Mesenchymal stem cell (in vitro differentiated cells and primary cell): ENCODE measurements around the gene HOXD11.

ENCODE experiments used
- DNase-seq: peaks from one replicate; pipeline ENCODE4 v3.0.0-alpha.2; 2013
- H2AFZ ChIP-seq: one replicate; pipeline ENCODE4 v1.6.1; 2013; ENCODE audit warnings: low read depth, mild to moderate bottlenecking, control low read depth, inconsistent platforms, low read length, moderate library complexity
- H2AK5ac ChIP-seq: 2 replicates; pipeline ENCODE4 v1.6.1; 2013; ENCODE audit warnings: low read length, moderate library complexity, mild to moderate bottlenecking, inconsistent platforms; ENCODE audit not compliant: severe bottlenecking
- H2BK120ac ChIP-seq: one replicate; pipeline ENCODE4 v1.6.1; 2013; ENCODE audit warnings: low read depth, mild to moderate bottlenecking, inconsistent platforms, low read length, moderate library complexity
- H2BK12ac ChIP-seq, 2 experiments: one replicate each; pipeline ENCODE4 v1.6.1; 2013; ENCODE audit warnings: inconsistent platforms in 2 of 2, low read length in 2 of 2, mild to moderate bottlenecking in 2 of 2, moderate library complexity in 2 of 2, control low read depth in 1 of 2
- H2BK15ac ChIP-seq: one replicate; pipeline ENCODE4 v1.6.1; 2013; ENCODE audit warnings: mild to moderate bottlenecking, low read depth, inconsistent platforms; ENCODE audit not compliant: poor library complexity, severe bottlenecking
- H2BK5ac ChIP-seq: 2 replicates; pipeline ENCODE4 v1.6.1; 2013; ENCODE audit warnings: low read depth, mild to moderate bottlenecking, low read length, control low read depth, inconsistent platforms; ENCODE audit not compliant: poor library complexity, severe bottlenecking
- H3K14ac ChIP-seq, 2 experiments: one replicate each; pipeline ENCODE4 v1.6.1; 2013; ENCODE audit warnings: inconsistent platforms in 2 of 2, low read length in 2 of 2, control low read depth in 1 of 2, mild to moderate bottlenecking in 1 of 2, moderate library complexity in 1 of 2
- H3K18ac ChIP-seq, 2 experiments: one replicate each; pipeline ENCODE4 v1.6.1; 2013; ENCODE audit warnings: inconsistent platforms in 2 of 2, low read length in 2 of 2, control low read depth in 1 of 2, low read depth in 1 of 2, mild to moderate bottlenecking in 1 of 2
- H3K23ac ChIP-seq, 2 experiments: one replicate each; pipeline ENCODE4 v1.6.1; 2013; ENCODE audit warnings: inconsistent platforms in 2 of 2, low read length in 2 of 2, mild to moderate bottlenecking in 2 of 2, moderate library complexity in 2 of 2, control low read depth in 1 of 2
- H3K27ac ChIP-seq: 2 replicates; pipeline ENCODE4 v1.5.1; 2013; ENCODE audit warnings: mild to moderate bottlenecking, moderate library complexity, low read length, control low read depth, inconsistent platforms; ENCODE audit not compliant: poor library complexity, severe bottlenecking
- H3K27me3 ChIP-seq, 2 experiments: 2 replicates each; pipeline versions ENCODE4 v1.6.1 to v1.7.0; 2013; ENCODE audit warnings: low read length in 2 of 2, mild to moderate bottlenecking in 2 of 2, moderate library complexity in 2 of 2, control low read depth in 1 of 2, inconsistent platforms in 1 of 2; ENCODE audit not compliant: control insufficient read depth in 1 of 2, insufficient read depth in 1 of 2
- H3K36me3 ChIP-seq, 2 experiments: 2 replicates each; pipeline versions ENCODE4 v1.6.1 to v1.7.0; 2013; ENCODE audit warnings: low read length in 2 of 2, control low read depth in 1 of 2, inconsistent platforms in 1 of 2, low read depth in 1 of 2, mild to moderate bottlenecking in 1 of 2; ENCODE audit not compliant: insufficient read depth in 2 of 2, control insufficient read depth in 1 of 2
- H3K4ac ChIP-seq, 2 experiments: one replicate each; pipeline ENCODE4 v1.6.1; 2013; ENCODE audit warnings: inconsistent platforms in 2 of 2, low read length in 2 of 2, mild to moderate bottlenecking in 2 of 2, moderate library complexity in 2 of 2, control low read depth in 1 of 2, low read depth in 1 of 2
- H3K4me1 ChIP-seq: 2 replicates; pipeline ENCODE4 v1.6.1; 2013; ENCODE audit warnings: low read depth, low read length, control low read depth; ENCODE audit not compliant: control insufficient read depth, insufficient read depth
- H3K4me2 ChIP-seq: 2 replicates; pipeline ENCODE4 v1.6.1; 2013; ENCODE audit warnings: low read length, mild to moderate bottlenecking, inconsistent platforms; ENCODE audit not compliant: poor library complexity, severe bottlenecking
- H3K4me3 ChIP-seq, 2 experiments: 2 replicates each; pipeline versions ENCODE4 v1.5.1 to v1.7.0; 2013; ENCODE audit warnings: low read length in 2 of 2, mild to moderate bottlenecking in 2 of 2, control low read depth in 1 of 2, low read depth in 1 of 2; ENCODE audit not compliant: insufficient read depth in 1 of 2
- H3K79me1 ChIP-seq: replicated peaks from 2 replicates; pipeline ENCODE4 v1.6.1; 2013; ENCODE audit warnings: mild to moderate bottlenecking, control low read depth, low read length, inconsistent platforms; ENCODE audit not compliant: poor library complexity, severe bottlenecking
- H3K9ac ChIP-seq: 2 replicates; pipeline ENCODE4 v1.7.0; 2013; ENCODE audit warnings: mild to moderate bottlenecking, low read length, moderate library complexity
- H3K9me3 ChIP-seq: 2 replicates; pipeline ENCODE4 v1.7.0; 2013; ENCODE audit warnings: mild to moderate bottlenecking, low read length; ENCODE audit not compliant: control insufficient read depth
- H4K8ac ChIP-seq: one replicate; pipeline ENCODE4 v1.6.1; 2013; ENCODE audit warnings: inconsistent platforms, mild to moderate bottlenecking, low read length, moderate library complexity
- H4K91ac ChIP-seq: one replicate; pipeline ENCODE4 v1.6.1; 2013; ENCODE audit warnings: mild to moderate bottlenecking, low read length, inconsistent platforms
- WGBS: methylation state at CpG from one replicate; pipeline ENCODE4 v1.1.7; 2013; ENCODE audit warnings: mixed read lengths; 5-methylcytosine and 5-hydroxymethylcytosine counted together

Gene HOXD11

GRCh38 chr2:176130147-176130956 lies 23.3 kb downstream of the HOXD11 start:
- WGBS = under 1% methylated on average over 91 of the region's 100 CpGs
- peak overlapping the region; percentile 19 for H2BK5ac ChIP-seq
- no peak overlapping the region for H4K8ac ChIP-seq
- DNase-seq = peak; percentile 34
- H3K9ac ChIP-seq = peak overlapping the region; percentile 96
- no peaks in the 10 kb centered on the region for H3K9me3 ChIP-seq
- H2BK15ac ChIP-seq = peak overlapping the region; percentile 7
- H3K18ac ChIP-seq = no peak overlapping the region
- H3K27me3 ChIP-seq = peaks cover 0 to 71% of the 10 kb centered on the region in 2 experiments
- H2AK5ac ChIP-seq = no peak overlapping the region
- no peak overlapping the region for H4K91ac ChIP-seq
- peak overlapping the region; percentile 91 for H3K4me2 ChIP-seq
- no peak overlapping the region for H2BK120ac ChIP-seq
- no peaks in the 10 kb centered on the region for H3K36me3 ChIP-seq
- H3K23ac ChIP-seq = no peak overlapping the region
- peaks cover 20% of the 10 kb centered on the region for H3K4me1 ChIP-seq
- H3K79me1 ChIP-seq = peaks cover 2% of the 10 kb centered on the region
- H3K4me3 ChIP-seq = peak overlapping the region; percentile 67 to 82
- H3K4ac ChIP-seq = no peak overlapping the region
- no peak overlapping the region for H2BK12ac ChIP-seq
- H3K27ac ChIP-seq = no peak overlapping the region
- no peak overlapping the region for H3K14ac ChIP-seq
- H2AFZ ChIP-seq = no peak overlapping the region

- Histone ChIP-seq H3K79me1 (peaks cover 2% of the 10 kb centered on the region), H4K8ac (no peak overlapping the region), H2BK15ac (no peak overlapping the region), H2BK12ac (no peak overlapping the region), H3K4me3 (peak overlapping the region in 1 of 2 experiments; percentile 82), H3K14ac (no peak overlapping the region), H3K27ac (no peak overlapping the region), H3K27me3 (peaks cover 0 to 71% of the 10 kb centered on the region in 2 experiments), H3K9ac (peak overlapping the region; percentile 96), H4K91ac (no peak overlapping the region), H3K36me3 (no peaks in the 10 kb centered on the region), H2BK120ac (no peak overlapping the region), H3K4me2 (peak overlapping the region; percentile 91), H3K18ac (no peak overlapping the region), H3K23ac (no peak overlapping the region), H2BK5ac (no peak overlapping the region), H3K4me1 (peaks cover 22% of the 10 kb centered on the region), H2AFZ (no peak overlapping the region), H3K4ac (no peak overlapping the region), H3K9me3 (no peaks in the 10 kb centered on the region), H2AK5ac (no peak overlapping the region)
- WGBS = 25% methylated on average over 13 of the region's 15 CpGs
- DNase-seq = no peak
Observed at GRCh38 chr2:176130957-176131847, 24.1 kb downstream of the HOXD11 start.

- Histone ChIP-seq H2AFZ (no peak overlapping the region), H3K18ac (no peak overlapping the region), H4K8ac (no peak overlapping the region), H4K91ac (no peak overlapping the region), H3K27me3 (peaks cover 0 to 68% of the 10 kb centered on the region in 2 experiments), H3K9me3 (no peaks in the 10 kb centered on the region), H2BK15ac (no peak overlapping the region), H3K36me3 (no peaks in the 10 kb centered on the region), H2BK5ac (no peak overlapping the region), H2AK5ac (no peak overlapping the region), H3K9ac (peak overlapping the region; percentile 96), H3K4me3 (peak overlapping the region in 1 of 2 experiments; percentile 82), H3K4me2 (no peak overlapping the region), H2BK120ac (no peak overlapping the region), H3K27ac (no peak overlapping the region), H2BK12ac (no peak overlapping the region), H3K79me1 (peaks cover 2% of the 10 kb centered on the region), H3K14ac (no peak overlapping the region), H3K4me1 (peaks cover 22% of the 10 kb centered on the region), H3K4ac (no peak overlapping the region), H3K23ac (no peak overlapping the region)
- DNase-seq = no peak
- 63% methylated on average over 3 of the region's 4 CpGs for whole genome bisulfite sequencing
Observed at GRCh38 chr2:176131848-176132158, 24.7 kb downstream of the HOXD11 start.
